Duodenal mucosa (tissue), 2 donors: ENCODE measurements around the gene GABRG3.

Experiments
- H3K27ac ChIP-seq: one replicate; pipeline ENCODE4 v1.7.0; 2013; ENCODE audit warnings: low read depth, low read length
- H3K27me3 ChIP-seq, 2 donors: one replicate each; pipeline ENCODE4 v1.7.0; 2013; ENCODE audit warnings: low read length in 2 of 2, control low read depth in 1 of 2; ENCODE audit not compliant: insufficient read depth in 2 of 2, control insufficient read depth in 1 of 2
- H3K36me3 ChIP-seq, 2 donors: one replicate each; pipeline ENCODE4 v1.7.0; 2013; ENCODE audit warnings: low read length in 2 of 2, control low read depth in 1 of 2; ENCODE audit not compliant: insufficient read depth in 2 of 2, control insufficient read depth in 1 of 2
- H3K4me1 ChIP-seq, 2 donors: one replicate each; pipeline ENCODE4 v1.7.0; 2013; ENCODE audit warnings: low read length in 2 of 2, control low read depth in 1 of 2; ENCODE audit not compliant: insufficient read depth in 2 of 2, control insufficient read depth in 1 of 2
- H3K4me3 ChIP-seq, 2 donors: one replicate each; pipeline ENCODE4 v1.7.0; 2013; ENCODE audit warnings: low read length in 2 of 2, low read depth in 1 of 2
- H3K9ac ChIP-seq, 2 donors: one replicate each; pipeline ENCODE4 v1.7.0; 2013; ENCODE audit warnings: low read length in 2 of 2, low read depth in 1 of 2
- H3K9me3 ChIP-seq, 2 donors: one replicate each; pipeline ENCODE4 v1.7.0; 2013; ENCODE audit warnings: low read length in 2 of 2, control low read depth in 1 of 2; ENCODE audit not compliant: control insufficient read depth in 1 of 2

Gene GABRG3

DNA sequence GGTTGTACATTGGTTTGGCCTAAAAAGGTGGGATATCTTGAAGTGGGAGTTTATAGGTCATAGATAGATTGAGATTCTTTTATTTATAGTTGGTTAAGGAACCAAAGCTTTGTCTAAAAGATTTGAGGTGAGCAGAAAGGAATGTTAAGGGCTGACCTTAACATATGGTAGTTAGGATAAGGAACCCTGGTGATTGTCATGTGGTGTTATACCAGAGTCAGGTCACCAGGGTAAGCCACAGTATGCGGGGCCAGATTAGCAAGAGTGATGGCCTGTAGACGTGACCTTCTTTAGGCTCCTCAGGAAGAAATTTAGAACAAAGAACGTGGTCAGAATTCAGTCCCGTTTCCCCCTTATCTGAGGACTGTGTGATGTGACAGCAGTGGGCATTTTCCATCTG lies 249.2 kb downstream of the GABRG3 start:
- Histone ChIP-seq H3K9me3 (peaks cover 10 to 31% of the 10 kb centered on the region in 2 donors), H3K27ac (no peak overlapping the region), H3K27me3 (no peaks in the 10 kb centered on the region), H3K9ac (no peak overlapping the region), H3K4me3 (no peak overlapping the region), H3K4me1 (no peaks in the 10 kb centered on the region), H3K36me3 (no peaks in the 10 kb centered on the region)

DNA sequence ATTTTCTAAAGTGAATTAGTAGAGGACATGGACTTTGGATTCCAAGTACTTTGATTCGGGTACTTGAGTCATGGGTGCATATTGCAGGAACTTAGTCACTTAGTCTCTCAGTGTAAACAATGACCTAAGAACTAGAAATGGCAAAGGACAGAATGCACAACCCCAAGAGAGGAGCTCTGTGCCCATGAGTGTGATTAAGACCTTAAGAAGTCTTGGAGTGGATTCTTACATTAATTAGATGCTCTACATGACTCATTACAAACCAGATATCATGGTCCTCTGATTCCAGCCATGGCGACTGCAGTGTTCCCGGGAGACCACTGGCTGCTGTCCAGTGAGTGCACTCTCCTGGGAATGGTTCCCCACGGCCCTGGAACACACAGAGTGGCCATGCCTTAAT lies 251.5 kb downstream of the GABRG3 start:
- Histone ChIP-seq H3K27ac (no peak overlapping the region), H3K4me1 (no peaks in the 10 kb centered on the region), H3K4me3 (no peak overlapping the region), H3K36me3 (no peaks in the 10 kb centered on the region), H3K9me3 (peaks cover 23 to 31% of the 10 kb centered on the region in 2 donors), H3K9ac (no peak overlapping the region), H3K27me3 (no peaks in the 10 kb centered on the region)

DNA sequence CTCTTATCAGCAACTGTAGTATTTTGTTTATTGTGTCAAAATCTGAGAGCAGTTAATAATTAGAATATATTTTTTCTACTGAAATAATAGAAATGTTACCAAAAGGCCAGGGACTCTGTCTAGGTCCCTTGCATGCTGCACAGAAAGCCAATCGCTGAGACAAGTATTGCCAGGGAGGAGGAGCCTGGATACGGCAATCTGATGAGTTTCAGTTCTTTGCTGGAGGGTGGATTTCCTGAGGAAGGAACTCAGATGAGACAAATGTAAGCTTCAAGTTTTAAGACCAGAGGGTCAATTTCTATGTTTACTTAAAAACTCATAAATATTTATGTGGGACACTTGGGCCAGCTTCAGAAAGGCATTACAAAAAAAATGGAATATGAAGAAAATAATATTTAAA lies 252.2 kb downstream of the GABRG3 start:
- no peak overlapping the region for H3K9ac ChIP-seq
- peaks cover 23 to 26% of the 10 kb centered on the region in 2 donors for H3K9me3 ChIP-seq
- no peak overlapping the region for H3K27ac ChIP-seq
- no peak overlapping the region for H3K4me3 ChIP-seq
- H3K4me1 ChIP-seq, result no peaks in the 10 kb centered on the region
- H3K36me3 ChIP-seq, result no peaks in the 10 kb centered on the region
- no peaks in the 10 kb centered on the region for H3K27me3 ChIP-seq

DNA sequence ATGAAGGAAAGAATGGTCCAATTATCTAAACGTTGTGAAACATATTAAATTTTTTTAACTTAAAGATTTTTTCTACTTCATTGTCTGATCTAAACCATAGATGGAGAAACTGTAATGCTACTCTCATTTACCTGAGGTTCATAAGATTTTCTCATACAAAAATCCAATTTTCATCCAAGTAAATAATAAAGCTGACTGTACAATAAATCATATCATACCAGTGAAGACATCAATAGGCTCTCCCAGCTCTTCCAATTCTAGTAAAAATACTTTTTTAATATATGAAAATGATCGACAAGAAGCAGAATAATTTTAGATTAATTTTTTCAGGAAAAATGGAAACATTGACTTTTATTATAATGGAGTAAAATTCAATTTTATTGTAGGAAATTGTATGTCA lies 260.8 kb downstream of the GABRG3 start:
- no peak overlapping the region for H3K9ac ChIP-seq
- no peaks in the 10 kb centered on the region for H3K36me3 ChIP-seq
- no peak overlapping the region for H3K27ac ChIP-seq
- H3K9me3 ChIP-seq, result peaks cover 7 to 12% of the 10 kb centered on the region in 2 donors
- no peaks in the 10 kb centered on the region for H3K4me1 ChIP-seq
- no peak overlapping the region for H3K4me3 ChIP-seq
- H3K27me3 ChIP-seq, result no peaks in the 10 kb centered on the region

GRCh38 chr15:27232876-27233275 lies 261.9 kb downstream of the GABRG3 start:
- H3K9ac ChIP-seq, result no peak overlapping the region
- H3K36me3 ChIP-seq, result no peaks in the 10 kb centered on the region
- H3K4me3 ChIP-seq, result no peak overlapping the region
- H3K27me3 ChIP-seq, result no peaks in the 10 kb centered on the region
- H3K9me3 ChIP-seq, result peaks cover 7 to 17% of the 10 kb centered on the region in 2 donors
- H3K27ac ChIP-seq, result no peak overlapping the region
- no peaks in the 10 kb centered on the region for H3K4me1 ChIP-seq

DNA sequence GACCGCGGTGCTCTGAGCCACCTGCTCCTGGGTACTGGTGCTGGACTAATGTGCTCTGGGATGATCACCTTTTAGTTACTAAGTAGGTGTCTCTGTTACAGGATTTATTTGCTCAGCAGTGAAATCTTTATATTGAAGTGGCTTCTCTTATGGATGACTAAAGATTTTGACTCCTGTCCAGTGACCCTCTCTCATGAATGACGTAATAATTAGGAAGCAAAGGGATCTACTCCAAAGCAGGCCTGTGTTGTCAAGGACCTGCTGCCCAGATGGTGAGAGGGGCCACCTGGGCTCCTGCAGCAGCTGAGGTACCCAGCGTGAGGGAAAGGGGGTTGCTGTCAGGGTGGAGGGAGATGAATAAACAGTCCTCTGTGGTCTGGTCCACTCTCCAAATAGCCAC lies 263.6 kb downstream of the GABRG3 start:
- no peak overlapping the region for H3K9ac ChIP-seq
- H3K36me3 ChIP-seq, result no peaks in the 10 kb centered on the region
- no peaks in the 10 kb centered on the region for H3K27me3 ChIP-seq
- no peak overlapping the region for H3K4me3 ChIP-seq
- H3K27ac ChIP-seq, result no peak overlapping the region
- H3K4me1 ChIP-seq, result no peaks in the 10 kb centered on the region
- H3K9me3 ChIP-seq, result peaks cover 7 to 21% of the 10 kb centered on the region in 2 donors

GRCh38 chr15:27235161-27235560 lies 264.2 kb downstream of the GABRG3 start:
- no peaks in the 10 kb centered on the region for H3K36me3 ChIP-seq
- H3K9ac ChIP-seq, result no peak overlapping the region
- H3K4me3 ChIP-seq, result no peak overlapping the region
- no peaks in the 10 kb centered on the region for H3K4me1 ChIP-seq
- H3K27me3 ChIP-seq, result no peaks in the 10 kb centered on the region
- no peak overlapping the region for H3K27ac ChIP-seq
- H3K9me3 ChIP-seq, result peaks cover 7 to 21% of the 10 kb centered on the region in 2 donors

DNA sequence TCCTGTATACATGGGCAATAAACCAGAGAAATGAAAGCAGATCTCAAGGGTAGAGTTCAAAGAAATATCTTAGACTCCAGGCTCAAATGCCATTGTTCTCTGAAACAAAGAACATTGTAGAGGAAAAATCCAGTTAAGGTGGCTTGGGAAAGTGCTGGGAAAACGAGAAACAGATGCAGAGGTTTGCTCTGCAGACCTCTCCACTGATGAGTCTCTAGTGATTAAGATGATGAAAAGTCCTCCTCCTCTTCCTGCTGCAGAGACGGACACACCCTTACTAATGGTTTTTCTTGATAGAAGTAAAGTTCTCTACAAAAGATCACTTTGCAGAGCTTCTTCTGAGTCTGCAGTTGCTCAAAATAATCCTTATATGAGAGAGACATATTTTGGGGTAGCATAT lies 264.7 kb downstream of the GABRG3 start:
- no peaks in the 10 kb centered on the region for H3K4me1 ChIP-seq
- no peak overlapping the region for H3K4me3 ChIP-seq
- peaks cover 7 to 21% of the 10 kb centered on the region in 2 donors for H3K9me3 ChIP-seq
- no peaks in the 10 kb centered on the region for H3K36me3 ChIP-seq
- no peaks in the 10 kb centered on the region for H3K27me3 ChIP-seq
- H3K27ac ChIP-seq, result no peak overlapping the region
- H3K9ac ChIP-seq, result no peak overlapping the region

- Histone ChIP-seq H3K27ac (no peak overlapping the region), H3K9me3 (peaks cover 5 to 18% of the 10 kb centered on the region in 2 donors), H3K9ac (no peak overlapping the region)
Observed at GRCh38 chr15:27237319-27237939, 266.4 kb downstream of the GABRG3 start.

GRCh38 chr15:27238209-27238608 lies 267.2 kb downstream of the GABRG3 start:
- Histone ChIP-seq H3K27me3 (no peaks in the 10 kb centered on the region), H3K4me3 (no peak overlapping the region), H3K36me3 (no peaks in the 10 kb centered on the region), H3K9me3 (peaks cover 5 to 17% of the 10 kb centered on the region in 2 donors), H3K4me1 (no peaks in the 10 kb centered on the region), H3K27ac (no peak overlapping the region), H3K9ac (no peak overlapping the region)

More at GRCh38 chr15:27237319-27237939, 266.4 kb downstream of the GABRG3 start:
- Histone ChIP-seq H3K36me3 (no peaks in the 10 kb centered on the region), H3K27me3 (no peaks in the 10 kb centered on the region), H3K4me3 (no peak overlapping the region), H3K4me1 (no peaks in the 10 kb centered on the region)
